Loucy (cell line): ENCODE data around the gene ERP44.

Experiments used
- CTCF ChIP-seq: fragments of 200-600 bp; sonication (generic); conservative IDR thresholded peaks from 2 replicates; pipeline ENCODE4 v1.5.1; 2014; ENCODE audit warnings: mild to moderate bottlenecking, antibody characterized with exemption, low read length
- EZH2phosphoT487 ChIP-seq: fragments of 200-600 bp; IDR thresholded peaks from 2 replicates; pipeline ENCODE4 v1.6.1; 2018; ENCODE audit warnings: antibody characterized with exemption, mild to moderate bottlenecking, moderate library complexity, borderline replicate concordance

GRCh38 chr9:100019541-100019940 is 79.3 kb downstream of the ERP44 start:
- TF ChIP-seq CTCF (no peak), EZH2phosphoT487 (no peak)
